Breast epithelium (tissue), 3 donors: ENCODE measurements around the gene EDA.

Experiments
- POLR2A ChIP-seq: fragments of 450-650 bp; IDR thresholded peaks from one replicate; pipeline ENCODE4 v1.6.1; 2016; ENCODE audit warnings: antibody characterized with exemption, mild to moderate bottlenecking, moderate library complexity
- POLR2AphosphoS5 ChIP-seq, 3 donors: sonication (generic); formaldehyde crosslinking; IDR thresholded peaks; one replicate each; pipeline ENCODE4 v1.6.1; 2017; ENCODE audit warnings: antibody characterized with exemption in 3 of 3
- TF ChIP-seq, protein P1 (sequence below), 3 donors: fragments of 450-650 bp; IDR thresholded peaks; one replicate each; pipeline ENCODE4 v1.5.1; 2016 to 2017; ENCODE audit warnings: antibody characterized with exemption in 3 of 3, mild to moderate bottlenecking in 3 of 3, moderate library complexity in 3 of 3

GRCh38 chrX:70042399-70043371 lies 426.8 kb downstream of the EDA start:
- TF ChIP-seq, protein P1, sequence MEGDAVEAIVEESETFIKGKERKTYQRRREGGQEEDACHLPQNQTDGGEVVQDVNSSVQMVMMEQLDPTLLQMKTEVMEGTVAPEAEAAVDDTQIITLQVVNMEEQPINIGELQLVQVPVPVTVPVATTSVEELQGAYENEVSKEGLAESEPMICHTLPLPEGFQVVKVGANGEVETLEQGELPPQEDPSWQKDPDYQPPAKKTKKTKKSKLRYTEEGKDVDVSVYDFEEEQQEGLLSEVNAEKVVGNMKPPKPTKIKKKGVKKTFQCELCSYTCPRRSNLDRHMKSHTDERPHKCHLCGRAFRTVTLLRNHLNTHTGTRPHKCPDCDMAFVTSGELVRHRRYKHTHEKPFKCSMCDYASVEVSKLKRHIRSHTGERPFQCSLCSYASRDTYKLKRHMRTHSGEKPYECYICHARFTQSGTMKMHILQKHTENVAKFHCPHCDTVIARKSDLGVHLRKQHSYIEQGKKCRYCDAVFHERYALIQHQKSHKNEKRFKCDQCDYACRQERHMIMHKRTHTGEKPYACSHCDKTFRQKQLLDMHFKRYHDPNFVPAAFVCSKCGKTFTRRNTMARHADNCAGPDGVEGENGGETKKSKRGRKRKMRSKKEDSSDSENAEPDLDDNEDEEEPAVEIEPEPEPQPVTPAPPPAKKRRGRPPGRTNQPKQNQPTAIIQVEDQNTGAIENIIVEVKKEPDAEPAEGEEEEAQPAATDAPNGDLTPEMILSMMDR (IDR thresholded peaks at IDR 0.05), result no peak
- TF ChIP-seq POLR2A (no peak), POLR2AphosphoS5 (IDR thresholded peaks at IDR 0.05) (no peak)
